DOHH2 (cell line): ENCODE results near the gene NID1.

Source experiments
- H3F3A ChIP-seq: fragments of 200-600 bp; sonication (generic), shearing (Covaris generic); 2 replicates; pipeline ENCODE4 v1.6.0; 2016; ENCODE audit warnings: antibody characterized with exemption, mild to moderate bottlenecking; ENCODE audit not compliant: control insufficient read depth, insufficient read depth
- H3K27ac ChIP-seq: fragments of 200-600 bp; sonication (generic); 2 replicates; pipeline ENCODE4 v1.5.1; 2014; ENCODE audit warnings: low read depth, mild to moderate bottlenecking, low read length, moderate library complexity
- H3K27me3 ChIP-seq: fragments of 200-600 bp; sonication (generic); 2 replicates; pipeline ENCODE4 v1.6.1; 2014; ENCODE audit warnings: mild to moderate bottlenecking, low read length, mixed read lengths; ENCODE audit not compliant: control insufficient read depth
- H3K36me3 ChIP-seq: fragments of 200-600 bp; sonication (generic); 2 replicates; pipeline ENCODE4 v1.6.1; 2014; ENCODE audit warnings: mild to moderate bottlenecking, low read length, moderate library complexity, mixed read lengths; ENCODE audit not compliant: control insufficient read depth
- H3K4me1 ChIP-seq: fragments of 200-600 bp; sonication (generic); 2 replicates; pipeline ENCODE4 v1.6.1; 2014; ENCODE audit warnings: mild to moderate bottlenecking, low read length, mixed read lengths; ENCODE audit not compliant: control insufficient read depth
- H3K4me2 ChIP-seq: fragments of 200-600 bp; sonication (generic); 2 replicates; pipeline ENCODE4 v1.6.0; 2014; ENCODE audit warnings: mild to moderate bottlenecking, low read length, moderate library complexity
- H3K4me3 ChIP-seq: fragments of 200-600 bp; sonication (generic); 2 replicates; pipeline ENCODE4 v1.5.1; 2014; ENCODE audit warnings: mild to moderate bottlenecking, low read length, mixed read lengths
- H3K79me2 ChIP-seq: fragments of 200-600 bp; sonication (generic); 2 replicates; pipeline ENCODE4 v1.6.1; 2014; ENCODE audit warnings: mild to moderate bottlenecking, low read length, mixed read lengths; ENCODE audit not compliant: control insufficient read depth
- H3K9me2 ChIP-seq: fragments of 200-600 bp; sonication (generic); replicated peaks from 2 replicates; pipeline ENCODE4 v1.6.1; 2014; ENCODE audit warnings: mild to moderate bottlenecking, low read length, mixed read lengths; ENCODE audit not compliant: control insufficient read depth
- H3K9me3 ChIP-seq: fragments of 200-600 bp; sonication (generic); 2 replicates; pipeline ENCODE4 v1.6.1; 2014; ENCODE audit warnings: antibody characterized with exemption, low read length, mixed read lengths; ENCODE audit not compliant: control insufficient read depth, insufficient read depth
- H4K20me1 ChIP-seq: fragments of 200-600 bp; sonication (generic); 2 replicates; pipeline ENCODE4 v1.6.0; 2014; ENCODE audit warnings: low read depth, mild to moderate bottlenecking, antibody characterized with exemption, low read length, moderate library complexity; ENCODE audit not compliant: control insufficient read depth, insufficient read depth
- EZH2phosphoT487 ChIP-seq: fragments of 200-600 bp; sonication (generic); IDR thresholded peaks from 2 replicates; pipeline ENCODE4 v1.6.1; 2017; ENCODE audit warnings: borderline replicate concordance, mild to moderate bottlenecking, antibody characterized with exemption, low read length, moderate library complexity, mixed read lengths
- TF ChIP-seq, protein P1 (sequence below): fragments of 200-600 bp; sonication (generic); IDR thresholded peaks from one replicate; pipeline ENCODE4 v1.5.1; 2014; ENCODE audit warnings: antibody characterized with exemption, mild to moderate bottlenecking, low read depth, low read length; ENCODE audit not compliant: poor library complexity, severe bottlenecking

The NID1 gene

DNA sequence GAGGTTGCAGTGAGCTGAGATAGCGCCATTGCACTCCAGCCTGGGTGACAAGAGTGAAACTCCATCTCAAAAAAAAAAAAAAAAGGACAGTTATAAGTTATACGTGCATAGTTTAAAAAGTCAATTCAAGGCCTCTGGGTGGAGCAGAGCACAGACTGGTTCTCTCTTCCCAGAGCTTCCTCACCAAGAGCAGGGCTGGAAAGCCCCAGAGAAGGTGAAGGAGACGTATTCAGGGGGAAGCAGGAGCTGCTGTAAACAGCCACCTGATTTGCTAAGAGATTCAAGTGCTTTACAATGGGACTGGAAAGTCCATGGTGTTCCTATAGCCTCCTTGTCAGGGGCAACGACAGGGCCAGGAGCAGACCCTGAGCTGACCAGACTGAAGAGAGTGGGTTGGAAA lies 113.2 kb downstream of the NID1 start:
- no peak overlapping the region for H3K27ac ChIP-seq
- no peaks in the 10 kb centered on the region for H3K36me3 ChIP-seq
- no peak overlapping the region for H3K4me3 ChIP-seq
- H3K9me3 ChIP-seq: no peaks in the 10 kb centered on the region
- no peaks in the 10 kb centered on the region for H3K9me2 ChIP-seq
- H3K27me3 ChIP-seq: 0 out of 2 replicates have a peak, but pooled peaks cover 5% of the 10 kb centered on the region
- peaks cover 12% of the 10 kb centered on the region for H3F3A ChIP-seq
- H4K20me1 ChIP-seq: no peaks in the 10 kb centered on the region
- no peak for TF ChIP-seq EZH2phosphoT487
- TF ChIP-seq, protein P1, sequence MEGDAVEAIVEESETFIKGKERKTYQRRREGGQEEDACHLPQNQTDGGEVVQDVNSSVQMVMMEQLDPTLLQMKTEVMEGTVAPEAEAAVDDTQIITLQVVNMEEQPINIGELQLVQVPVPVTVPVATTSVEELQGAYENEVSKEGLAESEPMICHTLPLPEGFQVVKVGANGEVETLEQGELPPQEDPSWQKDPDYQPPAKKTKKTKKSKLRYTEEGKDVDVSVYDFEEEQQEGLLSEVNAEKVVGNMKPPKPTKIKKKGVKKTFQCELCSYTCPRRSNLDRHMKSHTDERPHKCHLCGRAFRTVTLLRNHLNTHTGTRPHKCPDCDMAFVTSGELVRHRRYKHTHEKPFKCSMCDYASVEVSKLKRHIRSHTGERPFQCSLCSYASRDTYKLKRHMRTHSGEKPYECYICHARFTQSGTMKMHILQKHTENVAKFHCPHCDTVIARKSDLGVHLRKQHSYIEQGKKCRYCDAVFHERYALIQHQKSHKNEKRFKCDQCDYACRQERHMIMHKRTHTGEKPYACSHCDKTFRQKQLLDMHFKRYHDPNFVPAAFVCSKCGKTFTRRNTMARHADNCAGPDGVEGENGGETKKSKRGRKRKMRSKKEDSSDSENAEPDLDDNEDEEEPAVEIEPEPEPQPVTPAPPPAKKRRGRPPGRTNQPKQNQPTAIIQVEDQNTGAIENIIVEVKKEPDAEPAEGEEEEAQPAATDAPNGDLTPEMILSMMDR: no peak
- peaks cover 33% of the 10 kb centered on the region for H3K4me1 ChIP-seq
- no peak overlapping the region for H3K4me2 ChIP-seq
- H3K79me2 ChIP-seq: no peaks in the 10 kb centered on the region

DNA sequence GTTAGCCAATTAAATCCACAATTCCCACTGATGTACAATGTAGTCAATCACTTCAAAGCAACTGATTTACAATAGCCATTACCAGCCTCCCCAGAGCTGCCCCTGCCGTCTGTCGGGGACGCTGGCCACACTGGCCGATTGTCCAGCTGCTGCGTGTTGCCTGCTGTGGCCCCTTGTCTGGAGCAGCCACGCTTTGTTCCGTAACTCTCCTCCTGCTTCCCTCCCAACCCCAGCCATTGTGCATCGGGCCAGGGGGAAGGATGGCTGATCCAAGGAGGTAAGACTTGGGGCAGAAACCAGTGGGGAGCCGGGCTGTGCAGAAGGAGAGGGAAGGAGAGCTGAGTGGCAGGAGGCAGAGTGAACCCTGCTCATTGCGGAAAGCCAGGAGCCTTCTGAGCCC lies 114.6 kb downstream of the NID1 start:
- Histone ChIP-seq H3K9me2 (no peaks in the 10 kb centered on the region), H3F3A (peaks cover 5% of the 10 kb centered on the region), H3K79me2 (no peaks in the 10 kb centered on the region), H3K27me3 (0 out of 2 replicates have a peak, but pooled peaks cover 5% of the 10 kb centered on the region), H3K4me2 (no peak overlapping the region), H3K9me3 (no peaks in the 10 kb centered on the region), H3K27ac (no peak overlapping the region), H4K20me1 (no peaks in the 10 kb centered on the region), H3K36me3 (no peaks in the 10 kb centered on the region), H3K4me1 (peaks cover 28% of the 10 kb centered on the region), H3K4me3 (no peak overlapping the region)
- TF ChIP-seq, protein P1: no peak
- TF ChIP-seq EZH2phosphoT487: no peak

DNA sequence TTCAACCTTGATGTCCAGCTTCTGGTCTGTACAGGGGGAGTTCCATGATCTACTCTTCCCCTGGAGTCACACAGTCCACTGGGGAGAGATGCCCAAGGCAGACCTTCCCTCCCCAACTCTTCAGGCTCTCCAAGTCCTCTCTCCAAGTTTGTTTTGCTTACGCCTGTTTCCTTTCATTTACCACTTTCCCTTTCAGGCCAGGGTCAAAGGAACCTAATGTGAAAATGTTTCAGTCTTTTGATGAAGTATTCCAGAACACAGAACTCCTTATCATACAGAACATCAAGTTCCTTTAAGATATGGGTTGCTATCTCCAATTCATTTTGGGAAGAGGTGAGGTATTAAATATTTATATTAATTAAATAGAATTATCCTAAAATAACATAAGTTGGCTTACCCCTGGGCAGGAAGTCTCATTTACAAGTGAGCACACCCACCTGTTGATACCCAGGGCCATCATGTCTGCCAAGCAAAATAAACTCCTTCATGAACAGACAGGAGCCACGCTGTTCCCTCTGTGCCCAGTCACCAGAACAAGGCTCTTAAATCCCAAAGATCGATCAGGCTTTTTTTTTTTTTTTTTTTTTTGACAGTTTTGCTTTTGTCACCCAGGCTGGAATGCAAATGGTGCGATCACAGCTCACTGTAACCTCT lies 116.0 kb downstream of the NID1 start:
- Histone ChIP-seq H3F3A (no peaks in the 10 kb centered on the region), H3K27ac (no peak overlapping the region), H4K20me1 (no peaks in the 10 kb centered on the region), H3K36me3 (no peaks in the 10 kb centered on the region), H3K4me2 (no peak overlapping the region), H3K9me2 (no peaks in the 10 kb centered on the region), H3K79me2 (no peaks in the 10 kb centered on the region), H3K27me3 (0 out of 2 replicates have a peak, but pooled peaks cover 5% of the 10 kb centered on the region), H3K9me3 (no peaks in the 10 kb centered on the region), H3K4me1 (peaks cover 14% of the 10 kb centered on the region), H3K4me3 (no peak overlapping the region)
- TF ChIP-seq EZH2phosphoT487: no peak
- TF ChIP-seq, protein P1: no peak
